ENCODE measurements around the gene MAX. TPM values are rescaled to one million over a fixed set of nuclear protein-coding genes. Genes with fewer than 3 reads are reported as not detected.

The MAX gene
- total and polyA plus RNA-seq, 7 experiments from 2014 or later, result 145 to 236 (median 193) TPM

DNA sequence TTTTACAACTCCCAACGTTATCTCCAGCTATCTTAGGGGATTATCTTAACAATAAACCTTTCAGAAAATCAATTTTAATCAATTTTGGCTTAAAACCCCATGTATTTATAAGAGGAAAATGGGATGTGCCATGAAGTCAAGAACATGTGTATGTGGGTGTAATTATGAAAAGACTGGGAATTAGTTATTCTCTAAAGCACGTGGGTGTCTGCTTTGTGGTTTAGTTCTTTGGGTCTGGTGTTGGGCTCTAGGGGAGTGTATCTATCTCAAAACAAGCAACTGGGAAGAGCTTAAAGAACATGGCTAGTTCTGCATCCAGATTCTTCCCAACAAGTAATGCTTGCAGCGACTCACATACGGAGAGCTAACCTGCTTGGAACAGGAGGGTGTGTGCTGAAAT, 40.1 kb upstream of the MAX start:
- no peak for ATAC-seq
- Mint-ChIP-seq H3K27me3 (peaks cover 0 to 27% (median 8%) of the 10 kb centered on the region in 5 donors), H3K27ac (no peak overlapping the region)

DNA sequence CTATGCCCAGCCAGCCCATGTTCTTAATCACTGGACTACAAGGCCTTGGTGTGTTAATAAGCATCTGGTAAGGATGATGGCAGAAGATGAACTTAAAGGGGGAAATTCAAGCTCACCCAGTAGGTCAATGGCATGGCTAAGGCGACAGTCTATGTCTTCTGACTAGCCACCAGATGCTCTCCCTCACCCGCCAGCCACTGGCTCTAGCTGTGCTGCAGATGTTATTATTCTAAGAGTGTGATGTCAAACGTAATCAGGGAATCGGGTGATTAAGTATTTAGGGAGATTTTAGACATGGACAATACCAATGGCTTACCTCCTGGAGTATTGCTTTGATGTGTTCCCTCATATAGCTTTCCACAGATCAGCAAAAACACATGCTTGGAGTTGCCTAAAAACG, 39.2 kb upstream of the MAX start:
- no peak overlapping the region for H3K27ac Mint-ChIP-seq
- Histone ChIP-seq H3K27me3 (ENCODE audit: control insufficient read depth in 2 of 2, insufficient read depth in 2 of 2, low read length in 2 of 2) (no peaks in the 10 kb centered on the region), H3K4me3 (ENCODE audit: low read length) (no peak overlapping the region), H3K36me3 (ENCODE audit: control insufficient read depth in 2 of 3, insufficient read depth in 3 of 3, low read length in 3 of 3) (no peaks in the 10 kb centered on the region), H3K27ac (ENCODE audit: low read depth, low read length) (no peak overlapping the region), H3K4me1 (ENCODE audit: control insufficient read depth in 2 of 2, insufficient read depth in 2 of 2, low read length in 2 of 2) (no peaks in the 10 kb centered on the region), H3K9me3 (ENCODE audit: control insufficient read depth in 2 of 3, low read length in 3 of 3) (no peaks in the 10 kb centered on the region)
- ChIA-PET POLR2A (no interaction called here), CTCF (no interaction called here)
- ATAC-seq, result no peak
- peaks cover 0 to 1% (median 0%) of the 10 kb centered on the region in 7 donors for H3K4me1 Mint-ChIP-seq
- peaks cover 0 to 23% (median 8%) of the 10 kb centered on the region in 5 donors for H3K27me3 Mint-ChIP-seq
- no peak overlapping the region for H3K4me3 Mint-ChIP-seq
- no peak for DNase-seq
- H3K36me3 Mint-ChIP-seq, result no peaks in the 10 kb centered on the region
- H3K9me3 Mint-ChIP-seq, result no peaks in the 10 kb centered on the region
- intact Hi-C loops (cut with micrococcal nuclease), result no loop called here

More for the DNA sequence above, 40.1 kb upstream of the MAX start:
- no peaks in the 10 kb centered on the region for H3K9me3 ChIP-seq (ENCODE audit: control insufficient read depth in 2 of 3, low read length in 3 of 3)
- Mint-ChIP-seq H3K36me3 (no peaks in the 10 kb centered on the region), H3K4me1 (peaks cover 0 to 1% (median 0%) of the 10 kb centered on the region in 7 donors), H3K4me3 (no peak overlapping the region), H3K9me3 (no peaks in the 10 kb centered on the region)
- ChIA-PET POLR2A (no interaction called here), CTCF (no interaction called here)
- no peak overlapping the region for H3K27ac ChIP-seq (ENCODE audit: low read depth, low read length)
- H3K4me3 ChIP-seq (ENCODE audit: low read length), result no peak overlapping the region
- no peaks in the 10 kb centered on the region for H3K27me3 ChIP-seq (ENCODE audit: control insufficient read depth in 2 of 2, insufficient read depth in 2 of 2, low read length in 2 of 2)
- no peak for DNase-seq
- no peaks in the 10 kb centered on the region for H3K36me3 ChIP-seq (ENCODE audit: control insufficient read depth in 2 of 3, insufficient read depth in 3 of 3, low read length in 3 of 3)
- intact Hi-C loops (cut with micrococcal nuclease), result no loop called here
- H3K4me1 ChIP-seq (ENCODE audit: control insufficient read depth in 2 of 2, insufficient read depth in 2 of 2, low read length in 2 of 2), result no peaks in the 10 kb centered on the region

DNA sequence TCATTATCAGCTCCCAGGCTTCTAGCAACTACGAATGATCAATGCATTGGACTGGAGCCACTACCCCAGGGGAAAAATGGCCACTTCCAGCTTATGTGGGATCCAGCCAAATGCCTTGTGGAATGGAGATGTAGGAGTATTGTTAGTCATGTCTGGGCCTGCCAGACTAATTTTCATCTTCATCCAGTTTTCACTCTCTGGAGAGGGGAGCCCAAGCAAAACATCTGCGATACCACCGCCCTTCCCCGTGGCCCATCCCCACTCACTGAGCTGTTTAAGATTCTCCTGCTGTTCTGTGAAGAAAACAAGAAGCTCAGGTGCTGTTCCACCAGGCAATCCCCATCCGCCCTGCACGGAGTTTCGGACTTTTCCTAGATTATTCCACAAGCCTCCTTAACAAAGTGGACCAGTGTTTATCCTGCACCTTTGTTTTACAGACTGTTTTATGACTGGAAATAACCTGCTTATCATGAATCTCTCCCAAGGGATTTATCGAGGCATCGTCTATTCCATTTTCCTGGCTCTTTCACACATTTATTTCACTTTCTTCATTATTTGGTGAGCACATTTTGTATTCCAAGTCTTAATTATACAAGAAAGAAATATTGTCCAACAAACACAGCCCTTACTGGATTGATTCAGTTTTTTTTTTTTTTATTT, 35.5 kb upstream of the MAX start:
- no peaks in the 10 kb centered on the region for H3K9me3 ChIP-seq (ENCODE audit: control insufficient read depth in 2 of 3, low read length in 3 of 3)
- POLR2A ChIA-PET, result no interaction called here
- H3K27ac ChIP-seq (ENCODE audit: low read depth, low read length), result no peak overlapping the region
- CTCF ChIA-PET, result interaction anchor here (0.9 kb wide), 1 partner anchor 822 kb away, joined by 3 read pairs; no protein-coding TSS in a partner anchor
- no peaks in the 10 kb centered on the region for H3K36me3 ChIP-seq (ENCODE audit: control insufficient read depth in 2 of 3, insufficient read depth in 3 of 3, low read length in 3 of 3)
- Mint-ChIP-seq H3K4me1 (peaks cover 4 to 21% (median 6%) of the 10 kb centered on the region in 7 donors), H3K9me3 (no peaks in the 10 kb centered on the region), H3K4me3 (no peak overlapping the region), H3K27ac (no peak overlapping the region), H3K36me3 (no peaks in the 10 kb centered on the region), H3K27me3 (peaks cover 0 to 4% (median 0%) of the 10 kb centered on the region in 5 donors)
- no peak for DNase-seq
- no peaks in the 10 kb centered on the region for H3K4me1 ChIP-seq (ENCODE audit: control insufficient read depth in 2 of 2, insufficient read depth in 2 of 2, low read length in 2 of 2)
- no peaks in the 10 kb centered on the region for H3K27me3 ChIP-seq (ENCODE audit: control insufficient read depth in 2 of 2, insufficient read depth in 2 of 2, low read length in 2 of 2)
- H3K4me3 ChIP-seq (ENCODE audit: low read length), result no peak overlapping the region
- intact Hi-C loops (cut with micrococcal nuclease), result no loop called here
- ATAC-seq, result no peak

DNA sequence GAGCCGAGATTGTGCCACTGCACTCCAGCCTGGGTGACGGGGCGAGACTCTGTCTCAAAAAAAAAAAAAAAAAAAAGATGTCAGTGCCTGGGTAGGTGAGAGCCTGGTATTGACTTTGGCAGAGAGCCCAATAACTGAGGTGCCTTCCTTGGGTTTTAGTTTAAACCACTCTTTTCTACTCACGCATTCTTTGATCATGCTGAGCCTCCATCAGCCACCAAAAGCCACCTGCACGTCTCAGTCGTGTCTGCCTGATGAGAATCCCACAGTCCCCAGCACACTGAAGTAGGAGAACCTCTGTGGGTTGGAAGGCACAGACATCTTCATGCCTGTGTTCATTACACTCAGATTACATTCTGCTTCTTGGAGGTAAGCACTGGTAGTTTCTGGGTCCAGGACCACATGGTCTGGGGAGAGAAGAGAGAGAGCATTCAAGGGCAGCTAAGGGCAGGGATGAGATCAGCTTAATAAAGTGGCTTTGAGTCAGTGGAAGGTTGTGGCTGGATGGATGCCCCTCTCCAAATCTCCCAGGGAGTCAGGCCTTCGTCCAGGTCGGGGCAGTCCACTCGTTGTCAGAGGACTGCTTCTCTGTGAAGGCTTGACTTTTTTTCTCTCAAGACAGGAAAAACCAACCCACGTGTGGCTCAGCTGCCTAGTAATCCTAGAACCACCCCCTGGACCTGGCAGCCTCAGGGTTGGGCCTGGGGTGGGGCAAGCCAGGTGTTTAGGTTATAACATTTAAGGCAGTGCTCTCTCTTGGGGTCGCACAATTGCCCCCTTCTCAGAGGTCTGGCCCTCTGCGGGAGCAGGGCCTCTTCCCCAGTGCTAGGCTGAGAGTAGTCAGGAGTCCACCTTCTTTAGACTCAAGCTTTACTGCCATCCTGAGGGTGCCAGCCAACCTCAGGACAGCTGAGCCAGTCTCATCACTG, 32.6 kb upstream of the MAX start:
- H3K4me1 ChIP-seq (ENCODE audit: control insufficient read depth in 2 of 2, insufficient read depth in 2 of 2, low read length in 2 of 2), result no peaks in the 10 kb centered on the region
- Mint-ChIP-seq H3K27ac (peak overlapping the region in 8 of 9 donors; percentile 14 to 85 (median 55)), H3K27me3 (no peaks in the 10 kb centered on the region), H3K36me3 (no peaks in the 10 kb centered on the region), H3K9me3 (no peaks in the 10 kb centered on the region), H3K4me3 (peak overlapping the region in 3 of 10 donors; percentile 19 to 27 (median 22)), H3K4me1 (peaks cover 4 to 21% (median 6%) of the 10 kb centered on the region in 7 donors)
- H3K4me3 ChIP-seq (ENCODE audit: low read length), result no peak overlapping the region
- no peaks in the 10 kb centered on the region for H3K9me3 ChIP-seq (ENCODE audit: control insufficient read depth in 2 of 3, low read length in 3 of 3)
- peak in 6 of 9 donors; percentile 13 to 42 (median 26) for DNase-seq
- no peaks in the 10 kb centered on the region for H3K36me3 ChIP-seq (ENCODE audit: control insufficient read depth in 2 of 3, insufficient read depth in 3 of 3, low read length in 3 of 3)
- POLR2A ChIA-PET, result no interaction called here
- no peak for ATAC-seq
- H3K27me3 ChIP-seq (ENCODE audit: control insufficient read depth in 2 of 2, insufficient read depth in 2 of 2, low read length in 2 of 2), result no peaks in the 10 kb centered on the region
- intact Hi-C loops (cut with micrococcal nuclease), result no loop called here
- CTCF ChIA-PET, result interaction anchor here (0.5 kb wide), 1 partner anchor 27 kb away, joined by 3 read pairs; no protein-coding TSS in a partner anchor
- no peak overlapping the region for H3K27ac ChIP-seq (ENCODE audit: low read depth, low read length)

DNA sequence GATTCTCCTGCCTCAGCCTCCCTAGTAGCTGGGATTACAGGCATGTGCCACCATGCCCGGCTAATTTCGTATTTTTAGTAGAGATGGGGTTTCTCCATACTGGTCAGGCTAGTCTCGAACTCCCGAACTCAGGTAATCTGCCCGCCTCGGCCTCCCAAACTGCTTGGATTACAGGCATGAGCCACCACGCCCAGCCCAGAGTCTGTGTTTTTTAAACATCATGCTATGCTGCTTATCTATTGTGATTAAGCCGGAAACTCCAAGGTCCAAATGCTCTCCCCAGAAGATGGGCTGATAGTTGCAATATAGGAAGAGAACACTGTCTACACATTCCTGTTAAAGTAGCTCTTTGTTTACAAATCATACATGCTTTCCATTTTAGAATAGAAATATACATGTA, 30.5 kb upstream of the MAX start:
- Mint-ChIP-seq H3K4me3 (no peak overlapping the region), H3K36me3 (no peaks in the 10 kb centered on the region), H3K27ac (no peak overlapping the region), H3K27me3 (peaks cover 0 to 4% (median 0%) of the 10 kb centered on the region in 5 donors), H3K4me1 (peaks cover 4 to 21% (median 6%) of the 10 kb centered on the region in 7 donors), H3K9me3 (no peaks in the 10 kb centered on the region)
- H3K4me3 ChIP-seq (ENCODE audit: low read length), result no peak overlapping the region
- H3K36me3 ChIP-seq (ENCODE audit: control insufficient read depth in 2 of 3, insufficient read depth in 3 of 3, low read length in 3 of 3), result no peaks in the 10 kb centered on the region
- H3K27ac ChIP-seq (ENCODE audit: low read depth, low read length), result no peak overlapping the region
- H3K4me1 ChIP-seq (ENCODE audit: control insufficient read depth in 2 of 2, insufficient read depth in 2 of 2, low read length in 2 of 2), result no peaks in the 10 kb centered on the region
- ATAC-seq (no peak), DNase-seq (no peak)
- ChIA-PET CTCF (no interaction called here), POLR2A (no interaction called here)
- intact Hi-C loops (cut with micrococcal nuclease), result no loop called here
- no peaks in the 10 kb centered on the region for H3K27me3 ChIP-seq (ENCODE audit: control insufficient read depth in 2 of 2, insufficient read depth in 2 of 2, low read length in 2 of 2)
- no peaks in the 10 kb centered on the region for H3K9me3 ChIP-seq (ENCODE audit: control insufficient read depth in 2 of 3, low read length in 3 of 3)

DNA sequence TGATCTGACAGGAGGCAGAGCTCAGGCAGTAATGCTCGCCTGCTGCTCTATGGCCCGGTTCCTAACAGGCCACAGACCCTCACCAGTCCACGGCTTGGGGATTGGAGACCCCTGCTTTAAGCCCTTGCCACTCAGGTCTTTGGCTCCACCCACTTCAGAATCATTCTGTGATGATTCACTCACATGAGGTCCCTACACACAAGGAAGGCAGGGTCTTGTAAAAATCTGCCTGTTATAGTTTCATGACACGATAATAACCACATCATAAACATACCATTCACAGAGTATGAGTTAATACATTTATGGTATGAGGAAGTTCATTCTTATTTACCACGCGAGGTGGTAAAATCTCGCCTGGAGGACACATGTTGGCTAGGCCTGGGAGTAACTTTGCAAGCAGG, 29.0 kb upstream of the MAX start:
- no peaks in the 10 kb centered on the region for H3K36me3 Mint-ChIP-seq
- DNase-seq, result no peak
- H3K27ac Mint-ChIP-seq, result peak overlapping the region in 1 of 9 donors; percentile 15
- no peaks in the 10 kb centered on the region for H3K4me1 ChIP-seq (ENCODE audit: control insufficient read depth in 2 of 2, insufficient read depth in 2 of 2, low read length in 2 of 2)
- no peaks in the 10 kb centered on the region for H3K36me3 ChIP-seq (ENCODE audit: control insufficient read depth in 2 of 3, insufficient read depth in 3 of 3, low read length in 3 of 3)
- peaks cover 0 to 11% (median 0%) of the 10 kb centered on the region in 5 donors for H3K27me3 Mint-ChIP-seq
- no peaks in the 10 kb centered on the region for H3K9me3 Mint-ChIP-seq
- ATAC-seq, result no peak
- ChIA-PET POLR2A (no interaction called here), CTCF (no interaction called here)
- intact Hi-C loops (cut with micrococcal nuclease), result no loop called here
- no peaks in the 10 kb centered on the region for H3K27me3 ChIP-seq (ENCODE audit: control insufficient read depth in 2 of 2, insufficient read depth in 2 of 2, low read length in 2 of 2)
- H3K4me3 ChIP-seq (ENCODE audit: low read length), result no peak overlapping the region
- H3K4me3 Mint-ChIP-seq, result no peak overlapping the region
- H3K9me3 ChIP-seq (ENCODE audit: control insufficient read depth in 2 of 3, low read length in 3 of 3), result no peaks in the 10 kb centered on the region
- H3K27ac ChIP-seq (ENCODE audit: low read depth, low read length), result no peak overlapping the region
- peaks cover 4 to 21% (median 5%) of the 10 kb centered on the region in 7 donors for H3K4me1 Mint-ChIP-seq

Data from naive thymus-derived CD4-positive, alpha-beta T cell (primary cell).